NCI-H524 (cell line): Measurements from ENCODE around the gene IGSF11.
"Not testable (repeated sequence)": the region's sequence is repeated elsewhere in the genome, so short reads cannot be mapped to it uniquely, and the experiment has no call there.

Experiments used
- DNase-seq, 2 experiments: peaks; one replicate each; lab custom pipeline; 2025; lab: John Stamatoyannopoulos, UW

Gene IGSF11

GRCh38 chr3:118884748-118885206 is 149.9 kb downstream of the IGSF11 start:
- peak; percentile 74 to 81 for DNase-seq

- peak; percentile 51 to 82 for DNase-seq
These were observed 152.2 kb downstream of the IGSF11 start for GRCh38 chr3:118882353-118882947.

- no peak for DNase-seq
These were observed 166.6 kb downstream of the IGSF11 start for GRCh38 chr3:118868051-118868450.

GRCh38 chr3:118863731-118864322 is 170.8 kb downstream of the IGSF11 start:
- peak in 1 of 2 experiments; percentile 41 for DNase-seq

GRCh38 chr3:118859950-118860349 is 174.7 kb downstream of the IGSF11 start:
- no peak for DNase-seq

- not testable (repeated sequence) for DNase-seq
These were observed 183.0 kb downstream of the IGSF11 start for GRCh38 chr3:118851466-118852193.

- no peak for DNase-seq
These were observed 184.0 kb downstream of the IGSF11 start for GRCh38 chr3:118850687-118851086.
